ENCODE results near the gene FAM13C. TPM values are rescaled to one million over a fixed set of nuclear protein-coding genes. Genes with fewer than 3 reads are reported as not detected.
A peak's percentile ranks its signal among the peaks of the same experiment; 100 is the strongest.

Gene FAM13C
- polyA plus RNA-seq, 2 of the 4 experiments (the other 2 are of a cell fraction) = not detected

- DNase-seq (ENCODE audit: low read depth in 1 of 2, low spot score in 1 of 2) (no peak), FAIRE-seq (no peak), ATAC-seq (no peak)
- ChIA-PET CTCF (no interaction called here), POLR2A (no interaction called here)
- WGBS (ENCODE audit: missing lambda C conversion rate) = 66% methylated on average over 3 of the region's 3 CpGs
- Histone ChIP-seq H3K4me3 (no peak overlapping the region), H3K4me2 (no peak overlapping the region), H3K4me1 (no peaks in the 10 kb centered on the region), H3K9me3 (no peaks in the 10 kb centered on the region), H3K27ac (no peak overlapping the region)
- TF ChIP-seq FOXS1 (CRISPR knock-in tag; IDR thresholded peaks at IDR 0.05) = no peak
- no peak for TF ChIP-seq CTCF (IDR thresholded peaks at IDR 0.05)
- TF ChIP-seq JUNB (IDR thresholded peaks at IDR 0.05) = no peak
- no peak for TF ChIP-seq TP53 (CRISPR knock-in tag; IDR thresholded peaks at IDR 0.05)
- TF ChIP-seq KDM1A (IDR thresholded peaks at IDR 0.05; ENCODE audit: low read depth) = no peak
- no peak for TF ChIP-seq ZC3H11A (IDR thresholded peaks at IDR 0.05)
- TF ChIP-seq ZSCAN20 (CRISPR knock-in tag; IDR thresholded peaks at IDR 0.05) = no peak
- TF ChIP-seq CHD4 (IDR thresholded peaks at IDR 0.05; ENCODE audit: borderline replicate concordance) = no peak
- no peak for TF ChIP-seq MYC (IDR thresholded peaks at IDR 0.05; ENCODE audit: borderline replicate concordance, low read length)
- TF ChIP-seq ZNF302 (CRISPR knock-in tag; IDR thresholded peaks at IDR 0.05) = no peak
- TF ChIP-seq MAFK (IDR thresholded peaks at IDR 0.05; ENCODE audit: partially characterized antibody) = no peak
- TF ChIP-seq, protein P1, sequence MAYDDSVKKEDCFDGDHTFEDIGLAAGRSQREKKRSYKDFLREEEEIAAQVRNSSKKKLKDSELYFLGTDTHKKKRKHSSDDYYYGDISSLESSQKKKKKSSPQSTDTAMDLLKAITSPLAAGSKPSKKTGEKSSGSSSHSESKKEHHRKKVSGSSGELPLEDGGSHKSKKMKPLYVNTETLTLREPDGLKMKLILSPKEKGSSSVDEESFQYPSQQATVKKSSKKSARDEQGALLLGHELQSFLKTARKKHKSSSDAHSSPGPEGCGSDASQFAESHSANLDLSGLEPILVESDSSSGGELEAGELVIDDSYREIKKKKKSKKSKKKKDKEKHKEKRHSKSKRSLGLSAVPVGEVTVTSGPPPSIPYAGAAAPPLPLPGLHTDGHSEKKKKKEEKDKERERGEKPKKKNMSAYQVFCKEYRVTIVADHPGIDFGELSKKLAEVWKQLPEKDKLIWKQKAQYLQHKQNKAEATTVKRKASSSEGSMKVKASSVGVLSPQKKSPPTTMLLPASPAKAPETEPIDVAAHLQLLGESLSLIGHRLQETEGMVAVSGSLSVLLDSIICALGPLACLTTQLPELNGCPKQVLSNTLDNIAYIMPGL (CRISPR knock-in tag; IDR thresholded peaks at IDR 0.05; ENCODE audit: borderline replicate concordance) = no peak
- TF ChIP-seq POLR2A (IDR thresholded peaks at IDR 0.05; ENCODE audit: low read length) = no peak
Observed at GRCh38 chr10:59242991-59243390, 119.4 kb downstream of the FAM13C start.

- CTCF ChIA-PET = no interaction called here
Observed at GRCh38 chr10:59242057-59242456, 120.3 kb downstream of the FAM13C start.

GRCh38 chr10:59240582-59241183, 121.7 kb downstream of the FAM13C start:
- Histone ChIP-seq H3K4me2 (no peak overlapping the region), H3K9me3 (no peaks in the 10 kb centered on the region), H3K4me1 (no peaks in the 10 kb centered on the region), H3K4me3 (no peak overlapping the region), H3K27ac (no peak overlapping the region)
- DNase-seq (ENCODE audit: low read depth in 1 of 2, low spot score in 1 of 2) = peak in 1 of 2 experiments; percentile 44
- 7% methylated on average over 2 of the region's 2 CpGs for WGBS (ENCODE audit: missing lambda C conversion rate)
- ChIA-PET POLR2A (no interaction called here), CTCF (interaction anchor here (0.9 to 2.6 kb wide), 3 partner anchors 288 to 382 kb away, joined by 3 to 12 read pairs (median 4); no protein-coding TSS in a partner anchor)
- TF ChIP-seq RFX5 (IDR thresholded peaks at IDR 0.05) (no peak), CEBPB (IDR thresholded peaks at IDR 0.05) (no peak), RAD21 (conservative IDR thresholded peaks at IDR 0.05 in 1 of 2, IDR thresholded peaks at IDR 0.05 in 1 of 2) (peak; percentile 72 to 76), HOXA7 (CRISPR knock-in tag; IDR thresholded peaks at IDR 0.05) (no peak), RNF2 (IDR thresholded peaks at IDR 0.05; ENCODE audit: borderline replicate concordance, low read depth) (no peak), SMC3 (IDR thresholded peaks at IDR 0.05) (peak; percentile 80), CTCF (IDR thresholded peaks at IDR 0.05) (peak; percentile 83), ELK1 (IDR thresholded peaks at IDR 0.05; ENCODE audit: low read depth, low read length) (no peak)
- no peak for ATAC-seq
- no peak for FAIRE-seq

More at GRCh38 chr10:59242057-59242456, 120.3 kb downstream of the FAM13C start:
- Histone ChIP-seq H3K4me1 (no peaks in the 10 kb centered on the region), H3K9me3 (no peaks in the 10 kb centered on the region), H3K4me3 (no peak overlapping the region), H3K4me2 (no peak overlapping the region), H3K27ac (no peak overlapping the region)
- 86% methylated on average over 1 of the region's 1 CpG for WGBS (ENCODE audit: missing lambda C conversion rate)
- FAIRE-seq = no peak
- ATAC-seq = no peak
- POLR2A ChIA-PET = no interaction called here
- TF ChIP-seq MYC (IDR thresholded peaks at IDR 0.05; ENCODE audit: borderline replicate concordance, low read length) (no peak), GATA3 (IDR thresholded peaks at IDR 0.05; ENCODE audit: borderline replicate concordance) (no peak), CBX2 (IDR thresholded peaks at IDR 0.05; ENCODE audit: borderline replicate concordance, low read depth) (no peak), CHD4 (IDR thresholded peaks at IDR 0.05; ENCODE audit: borderline replicate concordance) (no peak), MAFK (IDR thresholded peaks at IDR 0.05; ENCODE audit: partially characterized antibody) (no peak), RARB (CRISPR knock-in tag; IDR thresholded peaks at IDR 0.05) (no peak), RFX5 (IDR thresholded peaks at IDR 0.05) (no peak), BHLHE40 (IDR thresholded peaks at IDR 0.05; ENCODE audit: low read depth, low read length) (no peak), HOXB13 (CRISPR knock-in tag; IDR thresholded peaks at IDR 0.05; ENCODE audit: low read depth) (no peak), ZSCAN20 (CRISPR knock-in tag; IDR thresholded peaks at IDR 0.05) (no peak), ZFP36 (IDR thresholded peaks at IDR 0.05; ENCODE audit: borderline replicate concordance, partially characterized antibody) (no peak)
- TF ChIP-seq, protein P2, sequence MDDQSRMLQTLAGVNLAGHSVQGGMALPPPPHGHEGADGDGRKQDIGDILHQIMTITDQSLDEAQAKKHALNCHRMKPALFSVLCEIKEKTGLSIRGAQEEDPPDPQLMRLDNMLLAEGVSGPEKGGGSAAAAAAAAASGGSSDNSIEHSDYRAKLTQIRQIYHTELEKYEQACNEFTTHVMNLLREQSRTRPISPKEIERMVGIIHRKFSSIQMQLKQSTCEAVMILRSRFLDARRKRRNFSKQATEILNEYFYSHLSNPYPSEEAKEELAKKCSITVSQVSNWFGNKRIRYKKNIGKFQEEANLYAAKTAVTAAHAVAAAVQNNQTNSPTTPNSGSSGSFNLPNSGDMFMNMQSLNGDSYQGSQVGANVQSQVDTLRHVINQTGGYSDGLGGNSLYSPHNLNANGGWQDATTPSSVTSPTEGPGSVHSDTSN (IDR thresholded peaks at IDR 0.05) = no peak
- DNase-seq (ENCODE audit: low read depth in 1 of 2, low spot score in 1 of 2) = no peak
